HG03565 (cell line): ENCODE results near the gene ULK3.

Experiments
- ATAC-seq: cut with Tn5 transposase; IDR thresholded peaks from one replicate; pipeline ENCODE4 v1.9.1; 2021; ENCODE audit warnings: mild to moderate bottlenecking, moderate library complexity; ENCODE audit not compliant: unreplicated experiment

ULK3 gene

GRCh38 chr15:74824976-74825375 lies 18.0 kb downstream of the ULK3 start:
- ATAC-seq = no peak

- no peak for ATAC-seq
These were observed 19.6 kb downstream of the ULK3 start for GRCh38 chr15:74823324-74823723.

GRCh38 chr15:74822233-74822632 lies 20.7 kb downstream of the ULK3 start:
- no peak for ATAC-seq

GRCh38 chr15:74821790-74822158 lies 21.2 kb downstream of the ULK3 start:
- ATAC-seq = no peak

GRCh38 chr15:74821091-74821789 lies 21.7 kb downstream of the ULK3 start:
- no peak for ATAC-seq

- ATAC-seq = no peak
These were observed 22.9 kb downstream of the ULK3 start for GRCh38 chr15:74820056-74820455.

- no peak for ATAC-seq
These were observed 25.6 kb downstream of the ULK3 start for GRCh38 chr15:74817370-74817737.

GRCh38 chr15:74816624-74817369 lies 26.2 kb downstream of the ULK3 start:
- no peak for ATAC-seq

- ATAC-seq = no peak
These were observed 27.0 kb downstream of the ULK3 start for GRCh38 chr15:74815961-74816360.

- ATAC-seq = no peak
These were observed 27.6 kb downstream of the ULK3 start for GRCh38 chr15:74815121-74815934.

- ATAC-seq = no peak
These were observed 30.4 kb downstream of the ULK3 start, which contains the start of gene LMAN1L for GRCh38 chr15:74812533-74812932. Gene LMAN1L, plus strand, starts transcription at chr15:74812835. Its CDS starts 20 bp downstream, at chr15:74812855.

- ATAC-seq = no peak
These were observed 33.0 kb downstream of the ULK3 start for GRCh38 chr15:74809956-74810355.

GRCh38 chr15:74809242-74809641 lies 33.7 kb downstream of the ULK3 start:
- ATAC-seq = no peak

GRCh38 chr15:74808840-74809229 lies 34.1 kb downstream of the ULK3 start:
- no peak for ATAC-seq

GRCh38 chr15:74808078-74808839 lies 34.7 kb downstream of the ULK3 start:
- ATAC-seq = no peak

GRCh38 chr15:74807282-74807681 lies 35.7 kb downstream of the ULK3 start:
- ATAC-seq = no peak

- no peak for ATAC-seq
These were observed 38.0 kb downstream of the ULK3 start for GRCh38 chr15:74804935-74805334.

GRCh38 chr15:74802862-74803447 lies 40.0 kb downstream of the ULK3 start:
- no peak for ATAC-seq

- no peak for ATAC-seq
These were observed 40.7 kb downstream of the ULK3 start for GRCh38 chr15:74802290-74802689.

- no peak for ATAC-seq
These were observed 41.5 kb downstream of the ULK3 start for GRCh38 chr15:74801311-74801997.
